Naive thymus-derived CD4-positive, alpha-beta T cell (primary cell): ENCODE measurements around the gene TPCN1. TPM values are rescaled to one million over a fixed set of nuclear protein-coding genes. Genes with fewer than 3 reads are reported as not detected.

ENCODE experiments used
- ATAC-seq: fragments of 150-1000 bp; cut with Tn5 transposase; 2 replicates; pipeline ENCODE4 v1.10.0; 2021; ENCODE audit warnings: mild to moderate bottlenecking, moderate library complexity
- CTCF ChIA-PET: fragments of 350-600 bp; sonication (Branson Sonifier 250); formaldehyde crosslinking; loops from one replicate; lab custom pipeline; 2021; ENCODE audit warnings: antibody characterized with exemption; lab: Charles Lee
- POLR2A ChIA-PET: fragments of 350-600 bp; sonication (Branson Sonifier 250); formaldehyde crosslinking; loops from one replicate; lab custom pipeline; 2021; ENCODE audit warnings: antibody characterized with exemption, inconsistent platforms; lab: Charles Lee
- DNase-seq, 9 donors: peaks; one replicate each; pipeline versions ENCODE4 v3.0.0 to v3.0.0-alpha.2; 2020 to 2022; ENCODE audit warnings: mixed read lengths in 1 of 9
- H3K27ac ChIP-seq: one replicate; pipeline ENCODE4 v1.7.0; 2013; ENCODE audit warnings: mild to moderate bottlenecking, low read depth, low read length, moderate library complexity
- H3K27me3 ChIP-seq, 2 donors: one replicate each; pipeline ENCODE4 v1.7.0; 2013; ENCODE audit warnings: low read length in 2 of 2, mild to moderate bottlenecking in 2 of 2, moderate library complexity in 2 of 2; ENCODE audit not compliant: control insufficient read depth in 2 of 2, insufficient read depth in 2 of 2
- H3K36me3 ChIP-seq, 3 experiments: 1 replicate in 2 of 3; 2 replicates in 1 of 3; pipeline ENCODE4 v1.7.0; 2013; ENCODE audit warnings: low read length in 3 of 3, mild to moderate bottlenecking in 3 of 3, moderate library complexity in 1 of 3; ENCODE audit not compliant: insufficient read depth in 3 of 3, control insufficient read depth in 2 of 3
- H3K4me1 ChIP-seq, 2 donors: one replicate each; pipeline ENCODE4 v1.7.0; 2013; ENCODE audit warnings: low read length in 2 of 2, mild to moderate bottlenecking in 2 of 2, moderate library complexity in 1 of 2; ENCODE audit not compliant: control insufficient read depth in 2 of 2, insufficient read depth in 2 of 2
- H3K4me3 ChIP-seq: 2 replicates; pipeline ENCODE4 v1.7.0; 2013; ENCODE audit warnings: mild to moderate bottlenecking, low read length
- H3K9me3 ChIP-seq, 3 experiments: 1 replicate in 2 of 3; 2 replicates in 1 of 3; pipeline ENCODE4 v1.7.0; 2013; ENCODE audit warnings: low read length in 3 of 3; ENCODE audit not compliant: control insufficient read depth in 2 of 3
- H3K27ac Mint-ChIP-seq, 9 donors: one replicate each; pipeline ENCODE4 v1.8.0; 2020 to 2022; ENCODE audit warnings: mixed read lengths in 9 of 9, mild to moderate bottlenecking in 8 of 9, moderate library complexity in 5 of 9, inconsistent platforms in 2 of 9
- H3K27me3 Mint-ChIP-seq, 5 donors: one replicate each; pipeline ENCODE4 v1.8.0; 2021 to 2022; ENCODE audit warnings: mixed read lengths in 5 of 5, mild to moderate bottlenecking in 1 of 5
- H3K36me3 Mint-ChIP-seq, 5 donors: one replicate each; pipeline ENCODE4 v1.8.0; 2020 to 2022; ENCODE audit warnings: mixed read lengths in 5 of 5, mild to moderate bottlenecking in 3 of 5, inconsistent platforms in 1 of 5
- H3K4me1 Mint-ChIP-seq, 7 donors: one replicate each; pipeline ENCODE4 v1.8.0; 2020 to 2022; ENCODE audit warnings: mixed read lengths in 7 of 7, mild to moderate bottlenecking in 3 of 7, inconsistent platforms in 1 of 7
- H3K4me3 Mint-ChIP-seq, 10 donors: one replicate each; pipeline ENCODE4 v1.8.0; 2020 to 2022; ENCODE audit warnings: mild to moderate bottlenecking in 10 of 10, mixed read lengths in 10 of 10, moderate library complexity in 6 of 10, inconsistent platforms in 2 of 10
- H3K9me3 Mint-ChIP-seq, 11 donors: one replicate each; pipeline ENCODE4 v1.8.0; 2020 to 2022; ENCODE audit warnings: mixed read lengths in 11 of 11, mild to moderate bottlenecking in 4 of 11, inconsistent platforms in 1 of 11, moderate library complexity in 1 of 11
- intact Hi-C, 2 donors: fragments of 100-400 bp; cut with micrococcal nuclease; formaldehyde crosslinking; loops; one replicate each; pipeline ENCODE4 v1.15.1; 2023
- polyA plus RNA-seq, 2 donors: library from polyadenylated mRNA; unstranded; fragments of 300-500 nt; fragmentation: Illumina TruSeq; gene quantifications; one replicate each; pipeline ENCODE4 v1.2.3, GENCODE V29; 2021
- total RNA-seq, 6 experiments: library from RNA in 5 of 6; stranded (reverse) in 5 of 6; gene quantifications; 1 replicate in 5 of 6; 2 replicates in 1 of 6; pipeline ENCODE4 v1.2.3 and lab custom pipeline; 2021 to 2026

The TPCN1 gene
- total and polyA plus RNA-seq, 7 experiments from 2014 or later, result 15.3 to 124 (median 97.2) TPM

DNA sequence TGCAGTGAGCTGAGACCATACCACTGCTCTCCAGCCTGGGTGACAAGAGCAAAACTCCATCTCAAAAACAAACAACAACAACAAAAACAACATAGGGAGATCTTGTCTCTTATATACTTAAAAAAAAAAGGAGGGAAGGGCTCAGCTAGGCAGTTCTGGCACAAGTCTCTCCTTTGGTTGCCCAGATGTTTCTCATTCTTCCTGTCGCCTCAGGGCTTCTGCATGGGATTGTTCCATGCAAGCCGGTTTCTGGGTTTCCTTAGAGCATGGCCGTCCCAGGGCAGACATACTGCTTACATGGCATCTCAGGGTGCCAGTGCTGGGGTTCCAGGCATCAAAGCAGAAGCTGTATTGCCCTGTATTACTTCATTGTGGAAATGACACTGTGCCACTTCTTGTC is 118.8 kb downstream of the TPCN1 start:
- CTCF ChIA-PET, result no interaction called here
- H3K4me1 ChIP-seq, result peaks cover 0 to 6% of the 10 kb centered on the region in 2 donors
- Mint-ChIP-seq H3K27me3 (peaks cover 0 to 6% (median 0%) of the 10 kb centered on the region in 5 donors), H3K4me3 (no peak overlapping the region), H3K36me3 (no peaks in the 10 kb centered on the region), H3K4me1 (peaks cover 0 to 8% (median 3%) of the 10 kb centered on the region in 7 donors), H3K27ac (no peak overlapping the region), H3K9me3 (no peaks in the 10 kb centered on the region)
- POLR2A ChIA-PET, result no interaction called here
- intact Hi-C loops, result no loop called here
- H3K27me3 ChIP-seq, result no peaks in the 10 kb centered on the region
- H3K4me3 ChIP-seq, result no peak overlapping the region
- DNase-seq (no peak), ATAC-seq (no peak)
- no peaks in the 10 kb centered on the region for H3K9me3 ChIP-seq
- no peaks in the 10 kb centered on the region for H3K36me3 ChIP-seq
- H3K27ac ChIP-seq, result no peak overlapping the region

DNA sequence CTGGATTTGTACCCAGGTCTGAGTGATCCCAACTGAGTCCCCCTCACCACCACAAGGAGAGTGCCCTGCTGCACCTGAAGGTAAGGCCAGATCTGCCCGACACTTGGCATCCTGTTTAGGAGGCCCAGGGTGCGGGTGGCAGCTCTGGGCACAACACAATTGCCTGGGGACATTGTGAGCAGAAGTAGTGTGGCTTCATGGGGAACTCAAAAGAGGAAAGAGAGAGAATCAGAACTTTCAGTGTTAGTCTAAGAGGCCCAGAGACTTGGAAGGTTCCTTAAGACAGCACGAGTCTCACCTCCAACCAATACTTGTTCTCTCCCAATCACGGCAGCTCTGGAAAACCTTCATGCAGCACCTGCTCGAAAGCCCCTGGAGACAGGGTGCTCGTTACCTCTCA is 120.3 kb downstream of the TPCN1 start:
- H3K27ac Mint-ChIP-seq, result no peak overlapping the region
- Histone ChIP-seq H3K4me1 (no peaks in the 10 kb centered on the region), H3K27ac (no peak overlapping the region), H3K9me3 (no peaks in the 10 kb centered on the region), H3K36me3 (no peaks in the 10 kb centered on the region), H3K27me3 (no peaks in the 10 kb centered on the region), H3K4me3 (no peak overlapping the region)
- no peaks in the 10 kb centered on the region for H3K9me3 Mint-ChIP-seq
- intact Hi-C loops, result no loop called here
- peaks cover 0 to 3% (median 0%) of the 10 kb centered on the region in 7 donors for H3K4me1 Mint-ChIP-seq
- no peaks in the 10 kb centered on the region for H3K36me3 Mint-ChIP-seq
- POLR2A ChIA-PET, result no interaction called here
- CTCF ChIA-PET, result no interaction called here
- no peak overlapping the region for H3K4me3 Mint-ChIP-seq
- peaks cover 0 to 6% (median 0%) of the 10 kb centered on the region in 5 donors for H3K27me3 Mint-ChIP-seq
- no peak for DNase-seq
- ATAC-seq, result peak; percentile 52

DNA sequence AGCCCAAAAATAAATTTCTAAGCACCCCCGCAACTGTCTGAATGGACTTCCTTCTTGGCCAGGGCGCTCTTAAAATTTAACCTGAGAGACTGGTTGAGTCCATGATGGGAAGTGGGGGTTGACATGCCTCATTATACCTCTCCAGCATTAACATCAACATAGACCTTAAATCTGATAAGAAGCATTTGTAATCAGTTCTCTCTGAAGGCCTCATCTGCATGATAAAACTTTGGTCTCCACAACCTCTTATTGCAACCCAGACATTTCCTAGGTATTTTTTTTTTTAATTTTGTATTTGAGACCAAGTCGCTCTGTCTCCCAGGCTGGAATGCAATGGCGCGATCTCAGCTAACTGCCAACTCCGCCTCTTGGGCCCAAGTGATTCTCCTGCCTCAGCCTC is 124.1 kb downstream of the TPCN1 start:
- intact Hi-C loops, result no loop called here
- Mint-ChIP-seq H3K4me1 (peaks cover 0 to 3% (median 0%) of the 10 kb centered on the region in 7 donors), H3K36me3 (no peaks in the 10 kb centered on the region), H3K27ac (no peak overlapping the region), H3K27me3 (peaks cover 0 to 15% (median 7%) of the 10 kb centered on the region in 5 donors), H3K4me3 (no peak overlapping the region), H3K9me3 (no peaks in the 10 kb centered on the region)
- ChIA-PET POLR2A (no interaction called here), CTCF (interaction anchor here (0.7 kb wide), 1 partner anchor 23 kb away, joined by 3 read pairs; no protein-coding TSS in a partner anchor)
- ATAC-seq (no peak), DNase-seq (no peak)
- Histone ChIP-seq H3K36me3 (no peaks in the 10 kb centered on the region), H3K4me3 (no peak overlapping the region), H3K27ac (no peak overlapping the region), H3K9me3 (no peaks in the 10 kb centered on the region), H3K4me1 (no peaks in the 10 kb centered on the region), H3K27me3 (no peaks in the 10 kb centered on the region)

DNA sequence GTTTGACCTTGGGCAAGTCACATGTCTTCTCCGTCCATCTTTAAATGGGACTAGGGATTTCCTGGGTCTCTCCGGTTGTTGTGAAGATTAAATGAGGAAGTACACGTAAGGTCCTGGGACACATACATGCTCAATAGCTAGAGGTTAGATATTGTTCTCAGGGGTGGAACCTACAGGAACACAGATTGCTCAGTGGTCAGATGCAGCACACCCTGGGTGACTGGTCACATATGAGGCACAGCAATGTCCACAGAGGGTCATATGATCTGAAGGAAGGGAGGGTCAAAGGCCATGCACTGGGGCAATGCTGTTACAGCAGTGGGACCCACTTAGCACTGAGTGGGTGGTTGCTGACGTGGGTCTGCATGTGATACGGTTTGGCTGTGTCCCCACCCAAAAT is 125.1 kb downstream of the TPCN1 start:
- no peaks in the 10 kb centered on the region for H3K9me3 ChIP-seq
- H3K4me1 Mint-ChIP-seq, result peaks cover 0 to 4% (median 0%) of the 10 kb centered on the region in 7 donors

DNA sequence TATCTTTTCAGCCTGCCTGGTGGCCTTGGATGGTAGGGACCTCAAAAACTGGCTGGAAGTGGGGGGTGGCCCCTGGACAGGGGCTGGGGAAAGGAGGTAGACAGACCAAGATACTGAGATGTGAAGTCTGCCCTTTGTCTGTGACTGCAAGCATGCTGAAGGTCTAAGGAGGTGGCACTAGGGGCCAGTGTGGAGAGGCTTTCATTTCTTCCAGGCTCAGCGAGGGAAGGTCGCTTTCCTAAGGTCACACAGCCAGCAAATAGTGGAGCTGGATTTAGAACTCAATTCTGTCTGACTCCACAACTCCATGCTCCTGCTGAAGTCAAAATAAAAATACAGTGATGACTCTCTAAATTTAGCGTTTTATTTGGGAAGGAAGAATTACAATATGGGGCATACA is 125.8 kb downstream of the TPCN1 start:
- H3K27ac Mint-ChIP-seq, result peak overlapping the region in 2 of 9 donors; percentile 19 to 52
- no peak overlapping the region for H3K4me3 Mint-ChIP-seq
- H3K4me1 ChIP-seq, result no peaks in the 10 kb centered on the region
- H3K36me3 ChIP-seq, result no peaks in the 10 kb centered on the region
- ChIA-PET POLR2A (interaction anchor here (1.2 to 1.7 kb wide), 2 partner anchors 12 to 54 kb away, joined by 3 to 7 read pairs; no protein-coding TSS in a partner anchor), CTCF (no interaction called here)
- H3K4me1 Mint-ChIP-seq, result peaks cover 0 to 4% (median 0%) of the 10 kb centered on the region in 7 donors
- H3K27ac ChIP-seq, result no peak overlapping the region
- H3K4me3 ChIP-seq, result no peak overlapping the region
- no peak for ATAC-seq
- H3K27me3 ChIP-seq, result no peaks in the 10 kb centered on the region
- no peaks in the 10 kb centered on the region for H3K9me3 Mint-ChIP-seq
- DNase-seq, result no peak
- no peaks in the 10 kb centered on the region for H3K36me3 Mint-ChIP-seq
- no peaks in the 10 kb centered on the region for H3K9me3 ChIP-seq
- H3K27me3 Mint-ChIP-seq, result peaks cover 0 to 10% (median 7%) of the 10 kb centered on the region in 5 donors
- intact Hi-C loops, result no loop called here

More for the DNA sequence above, 125.1 kb downstream of the TPCN1 start:
- ChIA-PET POLR2A (interaction anchor here (1.2 to 1.7 kb wide), 2 partner anchors 11 to 53 kb away, joined by 3 to 7 read pairs; no protein-coding TSS in a partner anchor), CTCF (no interaction called here)
- no peaks in the 10 kb centered on the region for H3K4me1 ChIP-seq
- intact Hi-C loops, result no loop called here
- peak; percentile 68 for ATAC-seq
- no peak overlapping the region for H3K4me3 ChIP-seq
- Mint-ChIP-seq H3K36me3 (no peaks in the 10 kb centered on the region), H3K9me3 (no peaks in the 10 kb centered on the region), H3K4me3 (no peak overlapping the region), H3K27ac (no peak overlapping the region), H3K27me3 (peaks cover 0 to 15% (median 7%) of the 10 kb centered on the region in 5 donors)
- no peak overlapping the region for H3K27ac ChIP-seq
- H3K27me3 ChIP-seq, result no peaks in the 10 kb centered on the region
- no peaks in the 10 kb centered on the region for H3K36me3 ChIP-seq
- no peak for DNase-seq

DNA sequence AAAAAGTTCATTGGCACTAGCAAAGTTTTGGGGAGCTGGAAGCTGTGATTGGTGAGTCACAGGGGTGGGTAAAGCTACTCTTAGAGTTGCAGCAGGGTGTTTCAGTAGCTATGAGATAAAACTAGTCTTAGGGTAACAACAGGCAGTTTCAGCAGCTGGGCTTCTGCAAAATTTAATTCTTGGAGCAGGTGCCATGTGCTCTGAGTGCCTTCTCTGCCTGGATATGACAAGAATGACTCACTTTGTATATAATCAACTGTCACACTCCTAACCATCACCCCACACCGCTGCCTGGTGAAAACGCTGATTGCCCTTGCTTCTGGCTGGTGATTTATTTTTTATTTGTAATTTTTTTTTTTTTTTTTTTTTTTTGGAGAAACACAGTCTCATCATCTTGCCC is 126.6 kb downstream of the TPCN1 start:
- H3K27me3 Mint-ChIP-seq, result peaks cover 0 to 14% (median 7%) of the 10 kb centered on the region in 5 donors
- H3K9me3 Mint-ChIP-seq, result peaks cover 0 to 2% (median 0%) of the 10 kb centered on the region in 11 donors
- ChIA-PET CTCF (interaction anchor here (0.7 kb wide), 1 partner anchor 76 kb away, joined by 3 read pairs; no protein-coding TSS in a partner anchor), POLR2A (interaction anchor here (1.7 kb wide), 1 partner anchor 12 kb away, joined by 7 read pairs; no protein-coding TSS in a partner anchor)
- Histone ChIP-seq H3K4me3 (no peak overlapping the region), H3K27me3 (no peaks in the 10 kb centered on the region), H3K27ac (no peak overlapping the region), H3K36me3 (no peaks in the 10 kb centered on the region), H3K9me3 (no peaks in the 10 kb centered on the region), H3K4me1 (no peaks in the 10 kb centered on the region)
- peaks cover 0 to 8% (median 4%) of the 10 kb centered on the region in 7 donors for H3K4me1 Mint-ChIP-seq
- H3K27ac Mint-ChIP-seq, result no peak overlapping the region
- H3K36me3 Mint-ChIP-seq, result no peaks in the 10 kb centered on the region
- intact Hi-C loops, result no loop called here
- H3K4me3 Mint-ChIP-seq, result no peak overlapping the region
- ATAC-seq (no peak), DNase-seq (no peak)
